ENCODE data around the gene NEAT1. TPM values are rescaled to one million over a fixed set of nuclear protein-coding genes. Genes with fewer than 3 reads are reported as not detected.

The NEAT1 gene
- total RNA-seq, 4 donors from 2014 or later = 24.1 to 472 (median 32.8) TPM

- H3K9me3 ChIP-seq = no peaks in the 10 kb centered on the region
- ATAC-seq (no peak), DNase-seq (no peak)
- peak overlapping the region; percentile 98 to 100 (median 100) for H3K27ac ChIP-seq
- in situ Hi-C loops (cut with MboI; ENCODE audit: low sequenced_read_pairs in 4 of 4) = no loop called here
- H3K27me3 ChIP-seq = no peaks in the 10 kb centered on the region
- peaks cover 0 to 80% of the 10 kb centered on the region in 2 donors for H3K36me3 ChIP-seq
- intact Hi-C loops (cut with DNase I; ENCODE audit: low total_unique reads) = no loop called here
- H3K4me3 ChIP-seq = peak overlapping the region in 3 of 4 donors; percentile 12 to 22 (median 13)
- peaks cover 51 to 73% of the 10 kb centered on the region in 2 donors for H3K4me1 ChIP-seq
- TF ChIP-seq POLR2A (IDR thresholded peaks at IDR 0.05) = no peak
- TF ChIP-seq, protein P1, sequence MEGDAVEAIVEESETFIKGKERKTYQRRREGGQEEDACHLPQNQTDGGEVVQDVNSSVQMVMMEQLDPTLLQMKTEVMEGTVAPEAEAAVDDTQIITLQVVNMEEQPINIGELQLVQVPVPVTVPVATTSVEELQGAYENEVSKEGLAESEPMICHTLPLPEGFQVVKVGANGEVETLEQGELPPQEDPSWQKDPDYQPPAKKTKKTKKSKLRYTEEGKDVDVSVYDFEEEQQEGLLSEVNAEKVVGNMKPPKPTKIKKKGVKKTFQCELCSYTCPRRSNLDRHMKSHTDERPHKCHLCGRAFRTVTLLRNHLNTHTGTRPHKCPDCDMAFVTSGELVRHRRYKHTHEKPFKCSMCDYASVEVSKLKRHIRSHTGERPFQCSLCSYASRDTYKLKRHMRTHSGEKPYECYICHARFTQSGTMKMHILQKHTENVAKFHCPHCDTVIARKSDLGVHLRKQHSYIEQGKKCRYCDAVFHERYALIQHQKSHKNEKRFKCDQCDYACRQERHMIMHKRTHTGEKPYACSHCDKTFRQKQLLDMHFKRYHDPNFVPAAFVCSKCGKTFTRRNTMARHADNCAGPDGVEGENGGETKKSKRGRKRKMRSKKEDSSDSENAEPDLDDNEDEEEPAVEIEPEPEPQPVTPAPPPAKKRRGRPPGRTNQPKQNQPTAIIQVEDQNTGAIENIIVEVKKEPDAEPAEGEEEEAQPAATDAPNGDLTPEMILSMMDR (IDR thresholded peaks at IDR 0.05 in 4 of 5, conservative IDR thresholded peaks at IDR 0.05 in 1 of 5) = no peak
Observed at GRCh38 chr11:65433657-65434056, 11.1 kb downstream of the NEAT1 start.

DNA sequence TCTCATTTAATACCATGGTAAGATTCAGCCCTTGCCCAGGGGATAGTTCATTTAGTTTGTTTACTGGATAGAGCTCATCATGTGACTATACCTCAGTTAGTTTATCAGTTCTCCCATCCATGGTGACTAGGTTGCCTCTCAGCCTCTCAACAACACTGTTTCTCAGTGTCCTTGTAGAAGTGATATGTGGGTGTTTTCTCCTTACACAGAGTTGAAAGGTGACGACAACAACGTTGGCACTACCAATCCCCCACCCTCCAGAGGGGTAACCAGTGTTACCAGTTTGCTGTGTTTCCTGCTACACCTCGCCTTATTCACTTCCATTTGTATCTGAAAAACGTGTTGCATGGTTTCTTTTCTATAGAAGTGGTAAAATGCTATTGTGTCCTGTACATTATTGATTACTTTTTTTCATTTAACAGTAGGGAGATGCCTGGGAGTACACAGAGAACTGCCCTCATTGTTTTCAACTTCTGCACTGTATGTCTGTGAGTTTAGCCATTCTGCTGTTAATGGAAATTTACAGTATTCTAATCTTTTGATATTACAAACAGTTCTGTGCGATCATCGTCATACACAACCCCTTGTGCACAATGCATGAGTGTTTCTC is 11.6 kb downstream of the NEAT1 start:
- TF ChIP-seq, protein P1 (IDR thresholded peaks at IDR 0.05 in 4 of 5, conservative IDR thresholded peaks at IDR 0.05 in 1 of 5) = no peak
- no peak for TF ChIP-seq POLR2A (IDR thresholded peaks at IDR 0.05)
- H3K27ac ChIP-seq = peak overlapping the region; percentile 98 to 100 (median 100)
- no peaks in the 10 kb centered on the region for H3K27me3 ChIP-seq
- intact Hi-C loops (cut with DNase I; ENCODE audit: low total_unique reads) (no loop called here), in situ Hi-C loops (cut with MboI; ENCODE audit: low sequenced_read_pairs in 4 of 4) (no loop called here)
- DNase-seq (no peak), ATAC-seq (peak in 1 of 2 donors; percentile 38)
- H3K9me3 ChIP-seq = no peaks in the 10 kb centered on the region
- peak overlapping the region in 3 of 4 donors; percentile 3 to 21 (median 12) for H3K4me3 ChIP-seq
- peaks cover 46 to 74% of the 10 kb centered on the region in 2 donors for H3K4me1 ChIP-seq
- H3K36me3 ChIP-seq = peaks cover 0 to 75% of the 10 kb centered on the region in 2 donors

DNA sequence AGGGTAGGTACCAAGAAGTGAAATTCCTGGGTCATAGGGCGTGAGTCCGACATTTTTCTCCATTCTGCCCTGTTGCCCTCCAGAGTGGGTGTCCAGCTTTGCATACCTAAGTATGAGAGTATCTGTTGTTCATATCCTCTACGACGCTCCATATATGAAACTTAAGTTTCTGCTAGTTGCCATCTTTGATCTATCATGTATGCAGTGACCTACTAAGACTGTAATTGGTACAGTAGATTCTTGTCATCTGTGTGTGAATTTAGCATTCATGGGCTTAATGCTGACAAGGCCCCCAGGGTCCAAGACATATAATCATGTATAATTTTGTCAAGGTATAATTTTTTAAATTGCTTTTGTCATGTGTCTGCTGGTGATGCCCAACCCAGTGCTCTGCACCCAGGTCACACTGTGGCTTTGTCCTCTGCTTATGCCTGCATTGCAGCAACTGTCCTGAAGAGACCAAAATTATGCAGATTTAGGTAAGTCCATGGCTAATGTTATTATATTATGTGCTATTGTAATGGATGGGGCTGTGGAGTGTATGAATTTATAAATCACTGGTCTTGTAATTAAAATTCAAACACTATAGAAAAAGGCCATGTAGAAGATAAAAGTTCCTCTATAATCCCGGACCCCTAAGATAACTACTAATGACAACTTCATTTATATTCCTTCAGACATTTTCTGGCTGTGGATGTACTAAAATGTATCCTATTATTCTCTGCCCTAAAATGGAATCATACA is 12.2 kb downstream of the NEAT1 start:
- TF ChIP-seq, protein P1 (IDR thresholded peaks at IDR 0.05 in 4 of 5, conservative IDR thresholded peaks at IDR 0.05 in 1 of 5) = no peak
- TF ChIP-seq POLR2A (IDR thresholded peaks at IDR 0.05) = no peak
- Histone ChIP-seq H3K9me3 (no peaks in the 10 kb centered on the region), H3K4me3 (peak overlapping the region in 3 of 4 donors; percentile 3 to 21 (median 12)), H3K36me3 (peaks cover 0 to 72% of the 10 kb centered on the region in 2 donors), H3K4me1 (peaks cover 40 to 71% of the 10 kb centered on the region in 2 donors), H3K27ac (peak overlapping the region; percentile 98 to 100 (median 100)), H3K27me3 (no peaks in the 10 kb centered on the region)
- intact Hi-C loops (cut with DNase I; ENCODE audit: low total_unique reads) (no loop called here), in situ Hi-C loops (cut with MboI; ENCODE audit: low sequenced_read_pairs in 4 of 4) (no loop called here)
- ATAC-seq = no peak
- DNase-seq = no peak

GRCh38 chr11:65435411-65435931 is 12.9 kb downstream of the NEAT1 start:
- ATAC-seq (peak in 1 of 2 donors; percentile 7), DNase-seq (peak in 1 of 2 donors; percentile 27)
- TF ChIP-seq, protein P1 (IDR thresholded peaks at IDR 0.05 in 4 of 5, conservative IDR thresholded peaks at IDR 0.05 in 1 of 5) = no peak
- TF ChIP-seq POLR2A (IDR thresholded peaks at IDR 0.05) = peak in 1 of 2 donors; percentile 5
- Histone ChIP-seq H3K4me1 (peaks cover 37 to 68% of the 10 kb centered on the region in 2 donors), H3K27ac (peak overlapping the region; percentile 98 to 100 (median 100)), H3K9me3 (no peaks in the 10 kb centered on the region), H3K4me3 (peak overlapping the region; percentile 3 to 21 (median 8)), H3K36me3 (peaks cover 0 to 66% of the 10 kb centered on the region in 2 donors), H3K27me3 (no peaks in the 10 kb centered on the region)
- intact Hi-C loops (cut with DNase I; ENCODE audit: low total_unique reads) (no loop called here), in situ Hi-C loops (cut with MboI; ENCODE audit: low sequenced_read_pairs in 4 of 4) (no loop called here)

Measured in gastrocnemius medialis (tissue), 4 donors.